Stimulated activated CD8-positive, alpha-beta memory T cell treated with anti-CD3 and anti-CD28 coated beads, Interleukin-2, amount 100 ng/mL, for 1 hour (primary cell): ENCODE results near the gene MAB21L3.

Experiments used
- DNase-seq, 2 donors: peaks; one replicate each; pipeline ENCODE4 v3.0.0-alpha.2; 2020; ENCODE audit warnings: low read depth in 2 of 2

The MAB21L3 gene

GRCh38 chr1:116111524-116112021, 374 bp downstream of the MAB21L3 start:
- DNase-seq = no peak

GRCh38 chr1:116112388-116113140, 1.4 kb downstream of the MAB21L3 start:
- no peak for DNase-seq

- no peak for DNase-seq
Observed at GRCh38 chr1:116113615-116114014, 2.4 kb downstream of the MAB21L3 start.

- no peak for DNase-seq
Observed at GRCh38 chr1:116115476-116116439, 4.6 kb downstream of the MAB21L3 start.

GRCh38 chr1:116118471-116118870, 7.3 kb downstream of the MAB21L3 start:
- no peak for DNase-seq

GRCh38 chr1:116119876-116120275, 8.7 kb downstream of the MAB21L3 start:
- DNase-seq = no peak

GRCh38 chr1:116122955-116123757, 12.0 kb downstream of the MAB21L3 start:
- DNase-seq = no peak

- DNase-seq = no peak
Observed at GRCh38 chr1:116123837-116124533, 12.8 kb downstream of the MAB21L3 start.

- DNase-seq = no peak
Observed at GRCh38 chr1:116125758-116126157, 14.6 kb downstream of the MAB21L3 start.

- DNase-seq = no peak
Observed at GRCh38 chr1:116126281-116126680, 15.1 kb downstream of the MAB21L3 start.

GRCh38 chr1:116127123-116127847, 16.1 kb downstream of the MAB21L3 start:
- no peak for DNase-seq

- no peak for DNase-seq
Observed at GRCh38 chr1:116127848-116128540, 16.8 kb downstream of the MAB21L3 start.

- DNase-seq = peak in 1 of 2 donors; percentile 15
Observed at GRCh38 chr1:116128664-116129063, 17.5 kb downstream of the MAB21L3 start.

GRCh38 chr1:116129537-116129936, 18.3 kb downstream of the MAB21L3 start:
- no peak for DNase-seq

GRCh38 chr1:116130356-116130755, 19.2 kb downstream of the MAB21L3 start:
- no peak for DNase-seq

- DNase-seq = no peak
Observed at GRCh38 chr1:116131170-116131569, 20.0 kb downstream of the MAB21L3 start.

- no peak for DNase-seq
Observed at GRCh38 chr1:116131866-116132605, 20.8 kb downstream of the MAB21L3 start.

GRCh38 chr1:116133696-116134475, 22.7 kb downstream of the MAB21L3 start:
- DNase-seq = no peak
